Upper lobe of left lung (tissue), 6 donors: ENCODE results near the gene PCCA. TPM values are rescaled to one million over a fixed set of nuclear protein-coding genes. Genes with fewer than 3 reads are reported as not detected.

Experiments
- ATAC-seq, 2 donors: fragments of 200-7000 bp; cut with Tn5 transposase; one replicate each; pipeline ENCODE4 v1.9.1; 2022; ENCODE audit warnings: mild to moderate bottlenecking in 2 of 2, moderate library complexity in 2 of 2; ENCODE audit not compliant: low FRiP score in 2 of 2
- DNase-seq, 2 donors: peaks; one replicate each; pipeline ENCODE4 v3.0.0-alpha.2; 2019 to 2020
- H3K27ac ChIP-seq, 4 donors: fragments of 200-600 bp; sonication (generic); one replicate each; pipeline ENCODE4 v1.5.1; 2016 to 2019
- H3K27me3 ChIP-seq, 4 donors: fragments of 200-600 bp; sonication (generic); one replicate each; pipeline ENCODE4 v1.5.1; 2017 to 2019
- H3K36me3 ChIP-seq, 4 donors: fragments of 200-600 bp; sonication (generic); one replicate each; pipeline ENCODE4 v1.5.1; 2016 to 2019
- H3K4me1 ChIP-seq, 4 donors: fragments of 200-600 bp; sonication (generic); one replicate each; pipeline ENCODE4 v1.5.1; 2018 to 2019
- H3K4me3 ChIP-seq, 4 donors: fragments of 200-600 bp; sonication (generic); one replicate each; pipeline ENCODE4 v1.5.1; 2017 to 2019; ENCODE audit warnings: mild to moderate bottlenecking in 2 of 4, moderate library complexity in 1 of 4
- H3K9me3 ChIP-seq, 4 donors: fragments of 200-600 bp; sonication (generic); one replicate each; pipeline ENCODE4 v1.5.1; 2018 to 2019
- CTCF ChIP-seq, 6 experiments: fragments of 450-650 bp in 4 of 6; fragments of 200-600 bp in 2 of 6; sonication (generic) in 2 of 6; IDR thresholded peaks; one replicate each; pipeline ENCODE4 v1.5.1; 2016 to 2019; ENCODE audit warnings: antibody characterized with exemption in 6 of 6
- EP300 ChIP-seq, 4 donors: sonication (generic); formaldehyde crosslinking; IDR thresholded peaks; one replicate each; pipeline ENCODE4 v1.5.1; 2017; ENCODE audit warnings: antibody characterized with exemption in 4 of 4, control low read depth in 2 of 4
- POLR2A ChIP-seq, 4 donors: fragments of 450-650 bp; IDR thresholded peaks; one replicate each; pipeline ENCODE4 v1.5.1; 2016 to 2017; ENCODE audit warnings: antibody characterized with exemption in 4 of 4, mild to moderate bottlenecking in 2 of 4
- POLR2AphosphoS5 ChIP-seq, 2 donors: sonication (generic); formaldehyde crosslinking; IDR thresholded peaks; one replicate each; pipeline ENCODE4 v1.5.1; 2017; ENCODE audit warnings: antibody characterized with exemption in 2 of 2
- WGBS, 2 donors: methylation state at CpG; one replicate each; pipeline ENCODE4 v1.1.5; 2017 to 2018; 5-methylcytosine and 5-hydroxymethylcytosine counted together
- total RNA-seq, 6 donors: library from RNA; depleted of rRNA in 4 of 6; stranded (reverse); fragments of >200 nt in 4 of 6; gene quantifications; one replicate each; pipeline versions ENCODE4 v1.1.0 to v1.2.1, GENCODE V29; 2016 to 2021
- donor health status: DM: no; HTN: no; CAD: no; lungs with moderate emphysema.
- donor health status: DM: no; HTN: yes; CAD: no; lungs with severe emphysema.

Gene PCCA
- total RNA-seq, 6 donors from 2014 or later, result 23.1 to 43.4 (median 30.0) TPM

- no peak overlapping the region for H3K4me3 ChIP-seq
- H3K27ac ChIP-seq, result peak overlapping the region in 1 of 4 donors; percentile 0
- ATAC-seq (peak in 1 of 2 donors; percentile 21), DNase-seq (no peak)
- no peaks in the 10 kb centered on the region for H3K36me3 ChIP-seq
- TF ChIP-seq POLR2A (IDR thresholded peaks at IDR 0.05), result no peak
- TF ChIP-seq POLR2AphosphoS5 (IDR thresholded peaks at IDR 0.05), result no peak
- TF ChIP-seq CTCF (IDR thresholded peaks at IDR 0.05), result no peak
- no peak for TF ChIP-seq EP300 (IDR thresholded peaks at IDR 0.05)
- H3K9me3 ChIP-seq, result no peaks in the 10 kb centered on the region
- H3K27me3 ChIP-seq, result no peaks in the 10 kb centered on the region
- peaks cover 5 to 12% (median 10%) of the 10 kb centered on the region in 4 donors for H3K4me1 ChIP-seq
- 48 to 54% methylated on average over 10 of the region's 10 CpGs for WGBS, 2 donors
Observed at GRCh38 chr13:100100115-100100879, 11.4 kb downstream of the PCCA start.

- ATAC-seq, result no peak
- Histone ChIP-seq H3K27ac (no peak overlapping the region), H3K4me1 (peaks cover 5 to 12% (median 10%) of the 10 kb centered on the region in 4 donors), H3K9me3 (no peaks in the 10 kb centered on the region), H3K27me3 (no peaks in the 10 kb centered on the region), H3K36me3 (no peaks in the 10 kb centered on the region), H3K4me3 (no peak overlapping the region)
- WGBS, 2 donors, result 83 to 85% methylated on average over 2 of the region's 2 CpGs
- DNase-seq, result no peak
- TF ChIP-seq POLR2A (IDR thresholded peaks at IDR 0.05) (no peak), CTCF (IDR thresholded peaks at IDR 0.05) (no peak), EP300 (IDR thresholded peaks at IDR 0.05) (no peak), POLR2AphosphoS5 (IDR thresholded peaks at IDR 0.05) (no peak)
Observed at GRCh38 chr13:100102042-100102441, 13.1 kb downstream of the PCCA start.

- DNase-seq, result no peak
- WGBS, 2 donors, result 89 to 93% methylated on average over 2 of the region's 2 CpGs
Observed at GRCh38 chr13:100106005-100106404, 17.1 kb downstream of the PCCA start.

GRCh38 chr13:100106705-100107104, 17.8 kb downstream of the PCCA start:
- Histone ChIP-seq H3K9me3 (no peaks in the 10 kb centered on the region), H3K27ac (no peak overlapping the region), H3K4me1 (no peaks in the 10 kb centered on the region), H3K27me3 (no peaks in the 10 kb centered on the region), H3K36me3 (no peaks in the 10 kb centered on the region), H3K4me3 (no peak overlapping the region)
- no peak for ATAC-seq
- no peak for TF ChIP-seq POLR2AphosphoS5 (IDR thresholded peaks at IDR 0.05)
- no peak for TF ChIP-seq EP300 (IDR thresholded peaks at IDR 0.05)
- no peak for TF ChIP-seq POLR2A (IDR thresholded peaks at IDR 0.05)
- no peak for TF ChIP-seq CTCF (IDR thresholded peaks at IDR 0.05)
- 88 to 91% methylated on average over 4 of the region's 4 CpGs for WGBS, 2 donors
- no peak for DNase-seq

More at GRCh38 chr13:100106005-100106404, 17.1 kb downstream of the PCCA start:
- Histone ChIP-seq H3K27ac (no peak overlapping the region), H3K36me3 (no peaks in the 10 kb centered on the region), H3K4me1 (no peaks in the 10 kb centered on the region), H3K4me3 (no peak overlapping the region), H3K9me3 (no peaks in the 10 kb centered on the region), H3K27me3 (no peaks in the 10 kb centered on the region)
- TF ChIP-seq EP300 (IDR thresholded peaks at IDR 0.05) (no peak), CTCF (IDR thresholded peaks at IDR 0.05) (no peak), POLR2A (IDR thresholded peaks at IDR 0.05) (no peak), POLR2AphosphoS5 (IDR thresholded peaks at IDR 0.05) (no peak)
- no peak for ATAC-seq
